ENCODE data around the gene PDSS2. TPM values are rescaled to one million over a fixed set of nuclear protein-coding genes. Genes with fewer than 3 reads are reported as not detected.

The PDSS2 gene
- polyA plus RNA-seq, 1 of the 3 experiments (the other 2 are of a cell fraction) = 5.6 TPM

- no peak for TF ChIP-seq USF2 (IDR thresholded peaks at IDR 0.05; ENCODE audit: borderline replicate concordance, low read depth, low read length)
- TF ChIP-seq RAD21 (IDR thresholded peaks at IDR 0.05; ENCODE audit: low read length) = no peak
- no peak for TF ChIP-seq USF1 (IDR thresholded peaks at IDR 0.05; ENCODE audit: borderline replicate concordance, low read depth)
- TF ChIP-seq GATA2 (CRISPR knock-in tag; IDR thresholded peaks at IDR 0.05) = no peak
- no peak for TF ChIP-seq NFIC (IDR thresholded peaks at IDR 0.05; ENCODE audit: borderline replicate concordance)
- no peak for TF ChIP-seq GABPA (IDR thresholded peaks at IDR 0.05; ENCODE audit: low read depth)
- no peak for TF ChIP-seq CTCF (IDR thresholded peaks at IDR 0.05)
- TF ChIP-seq ELF1 (IDR thresholded peaks at IDR 0.05) = no peak
Observed at GRCh38 chr6:107248147-107248546, 211.2 kb downstream of the PDSS2 start (continued).

GRCh38 chr6:107246972-107247615 lies 212.3 kb downstream of the PDSS2 start:
- no peak overlapping the region for H3K9ac ChIP-seq
- no peaks in the 10 kb centered on the region for H3K9me3 ChIP-seq
- no peak for DNase-seq
- no peaks in the 10 kb centered on the region for H3K27me3 ChIP-seq (ENCODE audit: insufficient read depth)
- no peak overlapping the region for H3K27ac ChIP-seq (ENCODE audit: low read depth in 2 of 2, low read length in 1 of 2)
- no peaks in the 10 kb centered on the region for H3K79me2 ChIP-seq (ENCODE audit: insufficient read depth)
- ChIA-PET CTCF (no interaction called here), POLR2A (no interaction called here)
- no peaks in the 10 kb centered on the region for H3K36me3 ChIP-seq (replicated peaks in 1 of 2; ENCODE audit: control insufficient read depth in 1 of 2, insufficient read depth in 2 of 2, low read length in 1 of 2)
- H3K4me1 ChIP-seq (ENCODE audit: control insufficient read depth in 1 of 2, insufficient read depth in 2 of 2, low read depth in 1 of 2, low read length in 1 of 2) = peaks cover 0 to 5% of the 10 kb centered on the region in 2 experiments; a peak in 2 of 4 replicates
- no peak overlapping the region for H3K4me2 ChIP-seq
- H3K9me2 ChIP-seq = no peaks in the 10 kb centered on the region
- H3F3A ChIP-seq (replicated peaks; ENCODE audit: insufficient read depth) = no peaks in the 10 kb centered on the region
- H2AFZ ChIP-seq (ENCODE audit: low read depth) = no peak overlapping the region
- H4K20me1 ChIP-seq (ENCODE audit: insufficient read depth) = no peaks in the 10 kb centered on the region
- 85% methylated on average over 6 of the region's 6 CpGs for WGBS (ENCODE audit: low lambda C conversion rate)
- H3K4me3 ChIP-seq (ENCODE audit: low read depth in 2 of 2, low read length in 1 of 2) = no peak overlapping the region
- TF ChIP-seq FOXM1 (IDR thresholded peaks at IDR 0.05; ENCODE audit: low read depth) (no peak), GABPA (IDR thresholded peaks at IDR 0.05; ENCODE audit: low read depth) (no peak), EP300 (IDR thresholded peaks at IDR 0.05; ENCODE audit: borderline replicate concordance in 1 of 2, low read depth in 1 of 2, low read length in 1 of 2) (no peak), TCF12 (IDR thresholded peaks at IDR 0.05) (no peak), NFIC (IDR thresholded peaks at IDR 0.05; ENCODE audit: borderline replicate concordance) (no peak), IRF3 (IDR thresholded peaks at IDR 0.05; ENCODE audit: low read depth, low read length) (no peak), PBX3 (IDR thresholded peaks at IDR 0.05) (no peak), TAF1 (IDR thresholded peaks at IDR 0.05; ENCODE audit: borderline replicate concordance, low read depth, low read length) (no peak), RCOR1 (IDR thresholded peaks at IDR 0.05; ENCODE audit: low read length) (no peak), JUND (IDR thresholded peaks at IDR 0.05) (no peak), RFX5 (IDR thresholded peaks at IDR 0.05; ENCODE audit: low read length) (no peak), GATA2 (CRISPR knock-in tag; IDR thresholded peaks at IDR 0.05) (no peak), CTCF (IDR thresholded peaks at IDR 0.05) (no peak), RXRA (IDR thresholded peaks at IDR 0.05; ENCODE audit: borderline replicate concordance, low read depth) (no peak), USF1 (IDR thresholded peaks at IDR 0.05; ENCODE audit: borderline replicate concordance, low read depth) (no peak), POLR2AphosphoS5 (IDR thresholded peaks at IDR 0.05; ENCODE audit: low read depth, low read length) (no peak), FOXJ3 (CRISPR knock-in tag; IDR thresholded peaks at IDR 0.05) (no peak)
